A172 (cell line): ENCODE results near the gene FBXO42. TPM values are rescaled to one million over a fixed set of nuclear protein-coding genes. Genes with fewer than 3 reads are reported as not detected.

Source experiments
- DNase-seq: peaks from one replicate; pipeline ENCODE4 v3.0.0-alpha.2; 2015; ENCODE audit warnings: low spot score
- total RNA-seq: library from RNA; depleted of rRNA; stranded (reverse); fragments of >200 nt; shearing (Covaris generic); gene quantifications from 2 replicates; pipeline ENCODE4 v1.2.3, GENCODE V29; 2014

The FBXO42 gene
- total RNA-seq, 1 experiment from 2014 or later = 13.9 TPM

GRCh38 chr1:16326833-16327404 is 25.4 kb downstream of the FBXO42 start:
- no peak for DNase-seq

GRCh38 chr1:16324456-16324890 is 27.8 kb downstream of the FBXO42 start:
- peak; percentile 62 for DNase-seq

GRCh38 chr1:16321176-16321867 is 31.0 kb downstream of the FBXO42 start:
- no peak for DNase-seq

GRCh38 chr1:16318555-16318954 is 33.7 kb downstream of the FBXO42 start:
- no peak for DNase-seq

GRCh38 chr1:16315437-16315836 is 36.8 kb downstream of the FBXO42 start:
- no peak for DNase-seq

- DNase-seq = no peak
Measured at GRCh38 chr1:16307222-16307621, 45.1 kb downstream of the FBXO42 start.

GRCh38 chr1:16302709-16303627 is 49.3 kb downstream of the FBXO42 start:
- DNase-seq = no peak

- no peak for DNase-seq
Measured at GRCh38 chr1:16300436-16300835, 51.8 kb downstream of the FBXO42 start.

GRCh38 chr1:16298653-16299052 is 53.6 kb downstream of the FBXO42 start:
- no peak for DNase-seq

- DNase-seq = no peak
Measured at GRCh38 chr1:16296643-16297042, 55.6 kb downstream of the FBXO42 start.

- no peak for DNase-seq
Measured at GRCh38 chr1:16294219-16295212, 57.8 kb downstream of the FBXO42 start.

GRCh38 chr1:16293538-16293937 is 58.7 kb downstream of the FBXO42 start:
- no peak for DNase-seq

GRCh38 chr1:16292739-16293138 is 59.5 kb downstream of the FBXO42 start:
- no peak for DNase-seq

- no peak for DNase-seq
Measured at GRCh38 chr1:16289959-16290358, 62.3 kb downstream of the FBXO42 start.

GRCh38 chr1:16286122-16286521 is 66.2 kb downstream of the FBXO42 start:
- no peak for DNase-seq

- no peak for DNase-seq
Measured at GRCh38 chr1:16281765-16282164, 70.5 kb downstream of the FBXO42 start.

GRCh38 chr1:16279186-16279585 is 73.1 kb downstream of the FBXO42 start:
- DNase-seq = no peak

- no peak for DNase-seq
Measured at GRCh38 chr1:16276302-16277030, 75.8 kb downstream of the FBXO42 start.

GRCh38 chr1:16275591-16275990 is 76.7 kb downstream of the FBXO42 start:
- DNase-seq = no peak

- DNase-seq = no peak
Measured at GRCh38 chr1:16267690-16268180, 84.5 kb downstream of the FBXO42 start.
